Measurements from ENCODE around the gene SEC24C. TPM values are rescaled to one million over a fixed set of nuclear protein-coding genes. Genes with fewer than 3 reads are reported as not detected.
A peak's percentile ranks its signal among the peaks of the same experiment; 100 is the strongest.
"Not testable (repeated sequence)": the region's sequence is repeated elsewhere in the genome, so short reads cannot be mapped to it uniquely, and the experiment has no call there.

SEC24C gene
- total RNA-seq, 1 donor from 2014 or later = 119 TPM

GRCh38 chr10:73791871-73792400, 47.8 kb downstream of the SEC24C start:
- no peak for DNase-seq (ENCODE audit: low spot score)
- Mint-ChIP-seq H3K27ac (no peak overlapping the region), H3K9me3 (no peaks in the 10 kb centered on the region), H3K4me1 (ENCODE audit: low read depth) (peaks cover 3% of the 10 kb centered on the region), H3K36me3 (ENCODE audit: low read depth) (peaks cover 60% of the 10 kb centered on the region), H3K4me3 (ENCODE audit: low read depth) (no peak overlapping the region), H3K27me3 (ENCODE audit: low read depth) (no peaks in the 10 kb centered on the region)
- intact Hi-C loops (cut with micrococcal nuclease) = no loop called here

- Mint-ChIP-seq H3K4me1 (ENCODE audit: low read depth) (no peaks in the 10 kb centered on the region), H3K36me3 (ENCODE audit: low read depth) (peaks cover 74% of the 10 kb centered on the region)
Observed at GRCh38 chr10:73793456-73793855, 49.3 kb downstream of the SEC24C start.

GRCh38 chr10:73795491-73795890, 51.3 kb downstream of the SEC24C start:
- intact Hi-C loops (cut with micrococcal nuclease); H3K27me3 Mint-ChIP-seq (ENCODE audit: low read depth); H3K27ac Mint-ChIP-seq: not testable (repeated sequence)

More at GRCh38 chr10:73793456-73793855, 49.3 kb downstream of the SEC24C start:
- DNase-seq (ENCODE audit: low spot score) = no peak
- intact Hi-C loops (cut with micrococcal nuclease) = no loop called here
- no peak overlapping the region for H3K4me3 Mint-ChIP-seq (ENCODE audit: low read depth)
- H3K27me3 Mint-ChIP-seq (ENCODE audit: low read depth) = no peaks in the 10 kb centered on the region
- H3K27ac Mint-ChIP-seq = no peak overlapping the region
- H3K9me3 Mint-ChIP-seq = no peaks in the 10 kb centered on the region

GRCh38 chr10:73796035-73796434, 51.9 kb downstream of the SEC24C start:
- H3K4me3 Mint-ChIP-seq (ENCODE audit: low read depth); H3K4me1 Mint-ChIP-seq (ENCODE audit: low read depth); H3K27me3 Mint-ChIP-seq (ENCODE audit: low read depth); intact Hi-C loops (cut with micrococcal nuclease); DNase-seq (ENCODE audit: low spot score); H3K9me3 Mint-ChIP-seq: not testable (repeated sequence)
- Mint-ChIP-seq H3K36me3 (ENCODE audit: low read depth) (peaks cover 79% of the 10 kb centered on the region), H3K27ac (peak overlapping the region; percentile 2)

More at GRCh38 chr10:73795491-73795890, 51.3 kb downstream of the SEC24C start:
- H3K4me1 Mint-ChIP-seq (ENCODE audit: low read depth); DNase-seq (ENCODE audit: low spot score); H3K9me3 Mint-ChIP-seq; H3K4me3 Mint-ChIP-seq (ENCODE audit: low read depth): not testable (repeated sequence)
- peaks cover 77% of the 10 kb centered on the region for H3K36me3 Mint-ChIP-seq (ENCODE audit: low read depth)

- H3K36me3 Mint-ChIP-seq (ENCODE audit: low read depth) = peaks cover 78% of the 10 kb centered on the region
- no peaks in the 10 kb centered on the region for H3K27me3 Mint-ChIP-seq (ENCODE audit: low read depth)
- DNase-seq (ENCODE audit: low spot score) = no peak
- no peaks in the 10 kb centered on the region for H3K4me1 Mint-ChIP-seq (ENCODE audit: low read depth)
- no peak overlapping the region for H3K4me3 Mint-ChIP-seq (ENCODE audit: low read depth)
- H3K27ac Mint-ChIP-seq = no peak overlapping the region
- intact Hi-C loops (cut with micrococcal nuclease) = no loop called here
- no peaks in the 10 kb centered on the region for H3K9me3 Mint-ChIP-seq
Observed at GRCh38 chr10:73796766-73797165, 52.6 kb downstream of the SEC24C start.

- H3K36me3 Mint-ChIP-seq (ENCODE audit: low read depth) = peaks cover 81% of the 10 kb centered on the region
- no peaks in the 10 kb centered on the region for H3K27me3 Mint-ChIP-seq (ENCODE audit: low read depth)
- no peaks in the 10 kb centered on the region for H3K9me3 Mint-ChIP-seq
- no peak for DNase-seq (ENCODE audit: low spot score)
- H3K4me1 Mint-ChIP-seq (ENCODE audit: low read depth) = no peaks in the 10 kb centered on the region
- H3K4me3 Mint-ChIP-seq (ENCODE audit: low read depth) = no peak overlapping the region
- intact Hi-C loops (cut with micrococcal nuclease) = no loop called here
- H3K27ac Mint-ChIP-seq = no peak overlapping the region
Observed at GRCh38 chr10:73797324-73798025, 53.3 kb downstream of the SEC24C start.

GRCh38 chr10:73798087-73798486, 53.9 kb downstream of the SEC24C start:
- no peaks in the 10 kb centered on the region for H3K4me1 Mint-ChIP-seq (ENCODE audit: low read depth)
- H3K27me3 Mint-ChIP-seq (ENCODE audit: low read depth) = no peaks in the 10 kb centered on the region
- H3K4me3 Mint-ChIP-seq (ENCODE audit: low read depth) = no peak overlapping the region
- no peaks in the 10 kb centered on the region for H3K9me3 Mint-ChIP-seq
- intact Hi-C loops (cut with micrococcal nuclease) = no loop called here
- DNase-seq (ENCODE audit: low spot score) = no peak
- peaks cover 81% of the 10 kb centered on the region for H3K36me3 Mint-ChIP-seq (ENCODE audit: low read depth)
- H3K27ac Mint-ChIP-seq = no peak overlapping the region

GRCh38 chr10:73798927-73799560, 54.9 kb downstream of the SEC24C start:
- no peak overlapping the region for H3K27ac Mint-ChIP-seq
- H3K36me3 Mint-ChIP-seq (ENCODE audit: low read depth) = peaks cover 81% of the 10 kb centered on the region
- H3K4me3 Mint-ChIP-seq (ENCODE audit: low read depth) = no peak overlapping the region
- H3K4me1 Mint-ChIP-seq (ENCODE audit: low read depth) = peaks cover 6% of the 10 kb centered on the region
- no peaks in the 10 kb centered on the region for H3K9me3 Mint-ChIP-seq
- DNase-seq (ENCODE audit: low spot score) = no peak
- no peaks in the 10 kb centered on the region for H3K27me3 Mint-ChIP-seq (ENCODE audit: low read depth)
- intact Hi-C loops (cut with micrococcal nuclease) = no loop called here

GRCh38 chr10:73799899-73800559, 55.9 kb downstream of the SEC24C start:
- Mint-ChIP-seq H3K36me3 (ENCODE audit: low read depth) (peaks cover 79% of the 10 kb centered on the region), H3K27ac (no peak overlapping the region)

GRCh38 chr10:73800560-73801252, 56.5 kb downstream of the SEC24C start:
- H3K9me3 Mint-ChIP-seq = no peaks in the 10 kb centered on the region
- H3K4me1 Mint-ChIP-seq (ENCODE audit: low read depth) = peaks cover 7% of the 10 kb centered on the region
- H3K4me3 Mint-ChIP-seq (ENCODE audit: low read depth) = no peak overlapping the region
- intact Hi-C loops (cut with micrococcal nuclease) = no loop called here
- H3K27ac Mint-ChIP-seq = no peak overlapping the region
- H3K27me3 Mint-ChIP-seq (ENCODE audit: low read depth) = no peaks in the 10 kb centered on the region
- H3K36me3 Mint-ChIP-seq (ENCODE audit: low read depth) = peaks cover 78% of the 10 kb centered on the region
- no peak for DNase-seq (ENCODE audit: low spot score)

More at GRCh38 chr10:73799899-73800559, 55.9 kb downstream of the SEC24C start:
- Mint-ChIP-seq H3K4me3 (ENCODE audit: low read depth) (no peak overlapping the region), H3K27me3 (ENCODE audit: low read depth) (no peaks in the 10 kb centered on the region), H3K9me3 (no peaks in the 10 kb centered on the region), H3K4me1 (ENCODE audit: low read depth) (peaks cover 7% of the 10 kb centered on the region)
- no peak for DNase-seq (ENCODE audit: low spot score)
- intact Hi-C loops (cut with micrococcal nuclease) = no loop called here

GRCh38 chr10:73801253-73801590, 57.0 kb downstream of the SEC24C start:
- Mint-ChIP-seq H3K27ac (no peak overlapping the region), H3K4me3 (ENCODE audit: low read depth) (no peak overlapping the region), H3K27me3 (ENCODE audit: low read depth) (no peaks in the 10 kb centered on the region), H3K9me3 (no peaks in the 10 kb centered on the region), H3K4me1 (ENCODE audit: low read depth) (peaks cover 7% of the 10 kb centered on the region), H3K36me3 (ENCODE audit: low read depth) (peaks cover 81% of the 10 kb centered on the region)
- intact Hi-C loops (cut with micrococcal nuclease) = no loop called here
- no peak for DNase-seq (ENCODE audit: low spot score)

- H3K4me3 Mint-ChIP-seq (ENCODE audit: low read depth) = no peak overlapping the region
- H3K36me3 Mint-ChIP-seq (ENCODE audit: low read depth) = peaks cover 82% of the 10 kb centered on the region
- intact Hi-C loops (cut with micrococcal nuclease) = no loop called here
- H3K27me3 Mint-ChIP-seq (ENCODE audit: low read depth) = no peaks in the 10 kb centered on the region
- peaks cover 14% of the 10 kb centered on the region for H3K4me1 Mint-ChIP-seq (ENCODE audit: low read depth)
- DNase-seq (ENCODE audit: low spot score) = no peak
- H3K9me3 Mint-ChIP-seq = no peaks in the 10 kb centered on the region
- no peak overlapping the region for H3K27ac Mint-ChIP-seq
Observed at GRCh38 chr10:73802276-73802991, 58.3 kb downstream of the SEC24C start.

All from activated T-helper 2 cell treated with anti-CD3 and anti-CD28 coated beads, Interferon-gamma antibody, Interleukin-2, Interleukin-4, amounts not matched to agents 10 μg/mL and 5 μg/mL and 100 μg/mL, durations not matched to agents 14 hours and 24 hours and 36 hours (primary cell).